Measurements from ENCODE around the gene C11orf87.

GRCh38 chr11:109425554-109425953 is 3.6 kb downstream of the C11orf87 start:
- TF ChIP-seq POLR2A (IDR thresholded peaks at IDR 0.05) = no peak
- no peak for TF ChIP-seq CTCF (IDR thresholded peaks at IDR 0.05)
